HL-60 (cell line): ENCODE data around the gene NARF.

Source experiments
- DNase-seq, 2 experiments: peaks; one replicate each; pipeline ENCODE4 v3.0.0-alpha.2; 2010 to 2020; ENCODE audit warnings: low read depth in 1 of 2, low spot score in 1 of 2
- H3K27ac ChIP-seq: fragments of 250-450 bp; sonication (Bioruptor Pico); replicated peaks from 2 replicates; pipeline ENCODE4 v1.5.1; 2020; ENCODE audit warnings: mild to moderate bottlenecking, moderate library complexity
- H3K27me3 ChIP-seq: fragments of 250-450 bp; sonication (Bioruptor Pico); 2 replicates; pipeline ENCODE4 v1.5.1; 2021; ENCODE audit warnings: mild to moderate bottlenecking, moderate library complexity; ENCODE audit not compliant: insufficient read depth, poor library complexity, severe bottlenecking
- H3K4me3 ChIP-seq: replicated peaks from 2 replicates; pipeline ENCODE4 v1.5.1; 2011; ENCODE audit warnings: mild to moderate bottlenecking, control low read depth, low read length; ENCODE audit not compliant: insufficient read depth
- GABPA ChIP-seq: IDR thresholded peaks from 2 replicates; pipeline ENCODE4 v1.6.1; 2012; ENCODE audit warnings: low read depth
- POLR2AphosphoS5 ChIP-seq: IDR thresholded peaks from 2 replicates; pipeline ENCODE4 v1.6.1; 2012; ENCODE audit warnings: low read depth
- REST ChIP-seq: IDR thresholded peaks from 2 replicates; pipeline ENCODE4 v1.6.1; 2012; ENCODE audit warnings: low read depth; ENCODE audit not compliant: insufficient replicate concordance
- SPI1 ChIP-seq: IDR thresholded peaks from 2 replicates; pipeline ENCODE4 v1.6.1; 2012; ENCODE audit warnings: low read depth, mild to moderate bottlenecking, borderline replicate concordance
- TF ChIP-seq, protein P1 (sequence below): IDR thresholded peaks from one replicate; pipeline ENCODE4 v1.5.1; 2011; ENCODE audit warnings: low read length, control low read depth, inconsistent platforms; ENCODE audit not compliant: insufficient read depth

NARF gene

GRCh38 chr17:82479602-82480001, 21.1 kb downstream of the NARF start:
- DNase-seq, result no peak
- Histone ChIP-seq H3K27ac (no peak overlapping the region), H3K27me3 (no peaks in the 10 kb centered on the region), H3K4me3 (no peak overlapping the region)
- TF ChIP-seq POLR2AphosphoS5, result no peak
- TF ChIP-seq REST, result no peak
- TF ChIP-seq, protein P1, sequence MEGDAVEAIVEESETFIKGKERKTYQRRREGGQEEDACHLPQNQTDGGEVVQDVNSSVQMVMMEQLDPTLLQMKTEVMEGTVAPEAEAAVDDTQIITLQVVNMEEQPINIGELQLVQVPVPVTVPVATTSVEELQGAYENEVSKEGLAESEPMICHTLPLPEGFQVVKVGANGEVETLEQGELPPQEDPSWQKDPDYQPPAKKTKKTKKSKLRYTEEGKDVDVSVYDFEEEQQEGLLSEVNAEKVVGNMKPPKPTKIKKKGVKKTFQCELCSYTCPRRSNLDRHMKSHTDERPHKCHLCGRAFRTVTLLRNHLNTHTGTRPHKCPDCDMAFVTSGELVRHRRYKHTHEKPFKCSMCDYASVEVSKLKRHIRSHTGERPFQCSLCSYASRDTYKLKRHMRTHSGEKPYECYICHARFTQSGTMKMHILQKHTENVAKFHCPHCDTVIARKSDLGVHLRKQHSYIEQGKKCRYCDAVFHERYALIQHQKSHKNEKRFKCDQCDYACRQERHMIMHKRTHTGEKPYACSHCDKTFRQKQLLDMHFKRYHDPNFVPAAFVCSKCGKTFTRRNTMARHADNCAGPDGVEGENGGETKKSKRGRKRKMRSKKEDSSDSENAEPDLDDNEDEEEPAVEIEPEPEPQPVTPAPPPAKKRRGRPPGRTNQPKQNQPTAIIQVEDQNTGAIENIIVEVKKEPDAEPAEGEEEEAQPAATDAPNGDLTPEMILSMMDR, result no peak
- TF ChIP-seq GABPA, result no peak
- TF ChIP-seq SPI1, result no peak

GRCh38 chr17:82480318-82480717, 21.8 kb downstream of the NARF start:
- no peak for DNase-seq
- TF ChIP-seq GABPA, result no peak
- no peak for TF ChIP-seq REST
- no peak for TF ChIP-seq SPI1
- TF ChIP-seq, protein P1, result no peak
- TF ChIP-seq POLR2AphosphoS5, result no peak
- Histone ChIP-seq H3K4me3 (no peak overlapping the region), H3K27ac (no peak overlapping the region), H3K27me3 (no peaks in the 10 kb centered on the region)

DNA sequence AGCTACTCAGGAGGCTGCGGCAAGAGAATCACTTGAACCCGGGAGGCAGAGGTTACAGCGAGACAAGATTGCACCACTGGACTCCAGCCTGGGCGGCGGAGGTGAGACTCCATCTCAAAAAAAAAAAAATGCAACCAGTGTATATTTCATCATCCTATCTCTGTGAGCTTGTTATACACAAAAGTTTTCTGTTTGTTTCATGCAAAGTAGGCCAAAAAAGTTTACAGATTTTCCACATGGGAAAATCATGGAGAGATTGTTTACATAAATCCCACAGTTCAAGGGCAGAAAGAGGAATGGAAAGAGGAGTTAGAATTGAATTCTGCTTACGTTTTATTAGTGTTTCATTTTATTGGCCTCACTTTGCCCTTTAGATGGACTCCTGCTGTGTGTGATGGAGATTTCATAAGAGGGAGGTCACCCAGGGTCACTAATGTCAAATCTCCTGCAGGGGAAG, 24.7 kb downstream of the NARF start:
- no peaks in the 10 kb centered on the region for H3K27me3 ChIP-seq
- no peak for DNase-seq
- no peak overlapping the region for H3K4me3 ChIP-seq
- TF ChIP-seq SPI1 (no peak), POLR2AphosphoS5 (no peak), REST (no peak), GABPA (no peak)
- TF ChIP-seq, protein P1, result no peak
- H3K27ac ChIP-seq, result no peak overlapping the region
